Measurements from ENCODE around the gene SCMH1.

Gene SCMH1

GRCh38 chr1:41003127-41003639, 238.9 kb downstream of the SCMH1 start:
- H3K4me3 ChIP-seq (ENCODE audit: low read depth, low read length): no peak overlapping the region
- H3K27ac ChIP-seq (ENCODE audit: extremely low read depth, low read depth, low read length): peak overlapping the region; percentile 36; the same call in 1 of the 2 replicates
- CTCF ChIA-PET: interaction anchor here (0.6 to 2.4 kb wide), 15 partner anchors 8 to 1645 kb away, joined by 3 to 16 read pairs (median 4); partner anchors contain the start of gene CTPS1
- no peaks in the 10 kb centered on the region for H3K9me3 ChIP-seq (ENCODE audit: control insufficient read depth, insufficient read depth, low read depth, low read length)
- H3K4me1 ChIP-seq (ENCODE audit: control insufficient read depth, insufficient read depth, low read length): peaks cover 7% of the 10 kb centered on the region
- H3K36me3 ChIP-seq (ENCODE audit: control insufficient read depth in 2 of 2, insufficient read depth in 1 of 2, low read length in 2 of 2): peaks cover 32 to 100% of the 10 kb centered on the region in 2 experiments
- 0 out of 2 replicates have a peak, but pooled peaks have one; percentile 6 for TF ChIP-seq IKZF3 (tag by site-specific recombination; IDR thresholded peaks at IDR 0.05)
- TF ChIP-seq ZNF560 (tag by site-specific recombination; IDR thresholded peaks at IDR 0.05; ENCODE audit: borderline replicate concordance): no peak
- POLR2A ChIA-PET: interaction anchor here (0.8 to 2.4 kb wide), 7 partner anchors 10 to 26 kb away, joined by 3 to 30 read pairs (median 4); partner anchors contain the start of gene CTPS1

GRCh38 chr1:40998668-40999067, 243.4 kb downstream of the SCMH1 start:
- Histone ChIP-seq H3K4me3 (ENCODE audit: low read depth, low read length) (no peak overlapping the region), H3K27ac (ENCODE audit: extremely low read depth, low read depth, low read length) (no peak overlapping the region), H3K9me3 (ENCODE audit: control insufficient read depth, insufficient read depth, low read depth, low read length) (no peaks in the 10 kb centered on the region), H3K4me1 (ENCODE audit: control insufficient read depth, insufficient read depth, low read length) (peaks cover 7% of the 10 kb centered on the region), H3K36me3 (ENCODE audit: control insufficient read depth in 2 of 2, insufficient read depth in 1 of 2, low read length in 2 of 2) (peaks cover 59 to 99% of the 10 kb centered on the region in 2 experiments)
- TF ChIP-seq AEBP2 (tag by site-specific recombination; IDR thresholded peaks at IDR 0.05; ENCODE audit: borderline replicate concordance): no peak
- no peak for TF ChIP-seq ZNF169 (tag by site-specific recombination; IDR thresholded peaks at IDR 0.05)
- no peak for TF ChIP-seq ATF2 (tag by site-specific recombination; IDR thresholded peaks at IDR 0.05; ENCODE audit: low read depth)
- TF ChIP-seq ZBTB44 (tag by site-specific recombination; IDR thresholded peaks at IDR 0.05): no peak
- no peak for TF ChIP-seq ZNF280D (tag by site-specific recombination; IDR thresholded peaks at IDR 0.05)
- no peak for TF ChIP-seq PRDM1 (tag by site-specific recombination; IDR thresholded peaks at IDR 0.05)
- no peak for TF ChIP-seq ZNF121 (tag by site-specific recombination; IDR thresholded peaks at IDR 0.05)
- TF ChIP-seq ZBTB17 (tag by site-specific recombination; IDR thresholded peaks at IDR 0.05): no peak
- no peak for TF ChIP-seq ZNF114 (tag by site-specific recombination; IDR thresholded peaks at IDR 0.05)
- TF ChIP-seq ZNF274 (IDR thresholded peaks at IDR 0.05; ENCODE audit: low read length): no peak
- no peak for TF ChIP-seq ZNF274 (tag by site-specific recombination; IDR thresholded peaks at IDR 0.05; ENCODE audit: borderline replicate concordance)
- TF ChIP-seq ZNF530 (tag by site-specific recombination; IDR thresholded peaks at IDR 0.05; ENCODE audit: low read depth): no peak
- TF ChIP-seq ZNF362 (tag by site-specific recombination; IDR thresholded peaks at IDR 0.05): no peak
- POLR2A ChIA-PET: no interaction called here
- CTCF ChIA-PET: interaction anchor here (0.6 to 0.7 kb wide), 2 partner anchors 44 to 49 kb away, joined by 3 to 5 read pairs; no protein-coding TSS in a partner anchor
